GM21576 (cell line): ENCODE measurements around the gene SSNA1.
"Not testable (repeated sequence)": the region's sequence is repeated elsewhere in the genome, so short reads cannot be mapped to it uniquely, and the experiment has no call there.

Experiments used
- ATAC-seq: cut with Tn5 transposase; IDR thresholded peaks from one replicate; pipeline ENCODE4 v1.9.1; 2021; ENCODE audit warnings: mild to moderate bottlenecking, moderate library complexity; ENCODE audit not compliant: unreplicated experiment

SSNA1 gene

DNA sequence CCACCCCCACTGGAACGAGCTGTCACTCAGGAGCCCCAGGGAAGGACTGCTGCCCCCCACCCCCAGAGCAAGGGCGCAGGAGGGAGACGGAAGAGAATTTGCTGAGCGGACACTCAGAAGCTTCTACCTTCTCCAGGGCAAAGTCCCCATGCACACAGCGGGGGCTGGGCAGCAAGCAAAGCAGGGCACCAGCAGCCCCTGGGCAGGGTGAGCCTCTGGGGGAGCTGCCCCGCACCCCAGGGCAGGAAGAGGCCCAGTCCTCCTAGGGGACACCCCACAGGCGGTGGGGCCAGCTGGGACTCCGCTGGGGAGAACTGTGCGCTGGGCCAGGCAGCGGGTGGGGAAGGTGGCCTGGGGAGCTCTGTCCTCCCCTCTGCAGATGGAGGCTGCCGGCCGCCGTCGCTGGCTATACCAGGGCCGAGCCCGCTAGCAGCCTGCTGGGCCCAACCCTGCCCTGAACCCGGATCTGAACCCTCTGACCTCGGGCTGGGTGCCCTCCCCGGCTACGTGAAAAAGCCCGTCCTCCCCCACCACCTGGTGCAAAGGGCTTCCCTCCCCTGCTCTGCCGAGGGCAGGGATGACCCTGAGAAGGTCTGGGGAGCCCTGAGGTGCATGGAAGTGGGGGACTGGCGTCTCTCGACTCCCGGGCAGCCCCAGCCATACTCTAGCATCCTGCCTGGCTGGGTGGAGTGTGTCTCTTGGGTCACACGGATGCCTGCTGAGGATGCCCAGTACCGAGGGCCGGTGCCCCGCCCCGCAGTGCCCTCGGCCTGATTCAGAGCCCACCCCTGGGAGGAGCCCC lies 41.6 kb downstream of the SSNA1 start:
- ATAC-seq = no peak

DNA sequence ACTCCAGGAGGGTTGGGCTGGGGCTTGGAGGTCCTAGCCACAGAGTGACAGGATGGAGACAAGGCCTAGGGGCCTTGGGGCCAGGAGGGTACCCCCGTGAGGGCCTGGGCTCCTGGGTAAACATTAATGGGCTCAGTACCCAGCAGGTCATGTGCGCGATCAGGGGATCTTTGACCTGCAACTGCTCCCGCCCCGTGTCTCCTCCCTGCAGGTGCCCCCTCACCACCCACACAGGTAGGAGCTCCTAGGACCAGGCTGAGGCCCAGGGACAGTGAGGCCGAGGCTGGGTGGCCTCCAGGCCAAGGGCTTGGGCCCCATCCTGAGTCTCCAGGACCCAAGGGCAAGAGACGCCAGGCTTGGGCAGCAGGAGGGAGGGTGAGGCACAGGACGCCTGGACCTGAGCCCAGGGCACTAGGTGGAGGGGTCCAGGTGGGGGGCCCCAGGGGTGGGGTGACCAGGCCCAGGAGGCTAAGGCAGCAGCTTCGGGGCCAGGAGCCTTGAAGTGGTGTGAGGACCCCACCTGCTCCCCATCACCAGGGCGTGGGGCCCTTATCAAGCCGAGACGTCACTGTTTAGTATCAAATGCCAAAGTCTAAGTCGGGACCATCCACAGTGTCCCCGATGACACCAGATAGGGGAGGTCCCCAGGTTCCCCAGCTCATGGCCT lies 42.4 kb downstream of the SSNA1 start, which contains the start of gene SLC34A3:
SLC34A3 (plus strand) TSS at position 197 of the 667 bp plus-strand sequence. CDS start 802 bp downstream, outside the sequence.
- ATAC-seq = no peak

GRCh38 chr9:137231372-137232039 lies 43.0 kb downstream of the SSNA1 start:
- ATAC-seq = no peak

GRCh38 chr9:137232101-137232500 lies 43.6 kb downstream of the SSNA1 start:
- ATAC-seq = no peak

GRCh38 chr9:137232510-137232909 lies 44.0 kb downstream of the SSNA1 start:
- no peak for ATAC-seq

- ATAC-seq = no peak
Measured at GRCh38 chr9:137233143-137233980, 44.9 kb downstream of the SSNA1 start.

GRCh38 chr9:137234055-137234697 lies 45.7 kb downstream of the SSNA1 start:
- no peak for ATAC-seq

DNA sequence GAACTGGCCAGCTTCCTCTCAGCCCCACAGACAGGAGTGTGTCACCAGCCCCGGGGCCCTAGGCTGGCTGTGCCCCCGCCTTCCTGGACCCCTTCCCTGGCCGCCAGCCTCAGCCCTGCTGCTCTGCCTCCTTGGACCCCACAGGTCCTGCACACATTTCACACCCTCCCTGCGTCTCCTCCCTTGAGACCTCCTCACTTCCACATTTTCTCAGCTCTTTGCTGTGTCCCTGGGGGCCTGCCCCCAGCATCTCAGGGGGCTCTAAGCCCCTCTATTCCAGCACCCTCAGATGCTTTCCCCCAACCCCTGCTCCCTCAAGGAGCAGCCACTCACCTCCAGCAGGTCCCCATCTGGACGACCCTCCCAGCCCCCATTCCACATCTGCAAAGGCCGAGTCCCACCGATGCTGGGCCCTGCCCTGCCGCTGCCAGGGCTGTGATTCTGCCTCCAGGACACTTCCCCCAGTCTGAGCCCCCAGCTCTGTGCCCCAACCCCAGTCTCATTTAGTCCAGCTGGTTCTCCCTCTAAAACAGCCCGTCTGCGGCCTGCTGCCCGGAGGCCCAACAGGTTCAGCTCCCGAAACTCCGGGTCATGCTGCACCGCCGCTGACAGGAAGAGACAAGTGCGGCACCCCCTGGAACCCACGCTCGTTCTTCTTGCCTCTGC lies 46.4 kb downstream of the SSNA1 start:
- no peak for ATAC-seq

GRCh38 chr9:137235424-137236237 lies 47.2 kb downstream of the SSNA1 start:
- ATAC-seq = no peak

DNA sequence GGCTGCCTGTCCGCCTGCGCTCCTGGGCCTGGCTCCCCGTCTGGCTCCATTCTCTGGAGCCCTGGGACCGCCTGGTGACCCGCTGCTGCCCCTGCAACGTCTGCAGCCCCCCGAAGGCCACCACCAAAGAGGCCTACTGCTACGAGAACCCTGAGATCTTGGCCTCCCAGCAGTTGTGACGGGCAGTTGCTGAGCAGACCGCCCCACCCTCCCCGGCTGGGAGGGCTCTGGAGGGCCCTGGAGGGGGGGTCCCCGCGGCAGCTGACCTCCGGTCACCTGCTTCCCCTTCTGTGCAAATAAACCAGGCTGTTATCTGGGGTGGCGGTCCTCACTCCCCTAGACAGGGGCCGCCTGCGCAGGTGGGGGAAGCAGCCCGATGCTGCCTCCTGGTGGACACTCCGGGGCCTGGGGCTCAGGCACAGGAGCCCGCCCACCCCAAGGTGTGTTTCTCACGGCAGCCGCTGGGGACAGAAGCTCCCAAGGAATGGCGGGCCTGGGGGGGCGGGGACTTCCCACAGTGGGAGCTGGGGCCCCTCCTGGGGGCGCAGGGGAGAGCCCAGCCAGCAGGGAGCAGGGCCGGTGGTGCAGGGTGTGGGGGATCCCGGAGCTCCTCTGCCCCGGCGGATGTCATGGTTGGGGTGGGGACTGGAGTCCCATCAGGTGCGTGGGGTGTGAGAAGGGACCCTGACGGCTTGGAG lies 47.9 kb downstream of the SSNA1 start:
- ATAC-seq = peak; percentile 24

DNA sequence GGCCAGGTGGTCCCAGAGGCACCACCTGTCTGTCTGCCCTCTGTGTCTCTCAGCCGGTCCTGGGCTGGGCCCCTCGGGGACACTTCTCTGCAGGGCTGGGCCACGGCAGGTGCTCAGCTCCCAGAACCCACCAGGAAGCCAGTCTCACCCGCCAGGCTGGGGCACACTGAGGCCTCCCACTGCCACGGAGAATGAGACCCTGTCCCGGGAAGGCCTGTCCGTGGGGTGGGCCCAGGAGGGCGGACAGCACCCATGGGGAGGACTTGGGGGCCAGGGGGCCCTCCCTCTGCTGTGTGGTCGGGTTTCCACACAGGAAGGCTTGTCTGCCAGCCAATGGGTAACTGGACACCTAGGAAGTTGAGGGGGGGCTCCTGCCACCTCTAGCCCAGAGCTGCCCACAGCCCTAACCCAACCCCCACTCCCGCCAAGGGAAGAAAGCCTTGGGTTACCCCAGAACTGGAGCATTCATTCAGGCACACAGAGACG lies 48.5 kb downstream of the SSNA1 start:
- ATAC-seq = no peak

- ATAC-seq = no peak
Measured at GRCh38 chr9:137237759-137238726, 49.6 kb downstream of the SSNA1 start.

DNA sequence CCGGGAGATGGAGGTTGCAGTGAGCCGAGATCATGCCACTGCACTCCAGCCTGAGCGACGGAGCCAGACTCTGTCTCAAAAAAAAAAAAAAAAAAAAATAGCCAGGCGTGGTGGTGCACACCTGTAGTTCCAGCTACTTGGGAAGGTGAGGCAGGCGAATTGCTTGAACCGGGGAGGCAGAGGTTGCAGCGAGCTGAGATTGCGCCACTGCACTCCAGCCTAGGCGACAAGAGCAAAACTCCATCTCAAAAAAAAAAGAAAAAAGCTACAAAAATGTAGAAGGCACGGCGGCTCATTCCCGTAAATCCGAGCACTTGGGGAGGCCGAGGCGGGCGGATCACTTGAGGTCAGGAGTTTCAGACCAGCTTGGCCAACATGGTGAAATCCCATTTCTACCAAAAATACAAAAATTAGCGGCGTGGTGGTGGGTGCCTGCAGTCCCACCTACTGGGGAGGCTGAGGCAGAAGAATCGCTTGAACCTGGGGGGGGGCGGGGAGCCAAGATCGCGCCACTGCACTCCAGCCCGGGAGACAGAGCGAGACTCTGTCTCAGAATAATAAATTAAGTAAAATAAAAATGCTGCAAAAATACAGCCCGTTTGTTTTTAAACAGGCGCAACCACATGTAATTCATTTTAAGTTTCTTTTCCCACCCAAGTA lies 51.2 kb downstream of the SSNA1 start:
- not testable (repeated sequence) for ATAC-seq
